Measurements from ENCODE around the gene MFSD6. TPM values are rescaled to one million over a fixed set of nuclear protein-coding genes. Genes with fewer than 3 reads are reported as not detected.

The MFSD6 gene
- total RNA-seq, 2 donors from 2014 or later: 61.0 to 75.1 TPM

GRCh38 chr2:190455358-190456095 lies 47.4 kb downstream of the MFSD6 start:
- ATAC-seq (ENCODE audit: insufficient number of reproducible peaks, low FRiP score, low read depth): no peak
- no peak overlapping the region for H3K27ac ChIP-seq
- no peaks in the 10 kb centered on the region for H3K27me3 ChIP-seq (replicated peaks; ENCODE audit: insufficient read depth)
- no peak overlapping the region for H3K4me3 ChIP-seq
- H3K9me3 ChIP-seq: no peaks in the 10 kb centered on the region
- H3K36me3 ChIP-seq: no peaks in the 10 kb centered on the region
- H3K4me1 ChIP-seq (ENCODE audit: control insufficient read depth in 1 of 2, low read depth in 2 of 2): no peaks in the 10 kb centered on the region
- no peak for DNase-seq (ENCODE audit: low spot score)
- no peak for TF ChIP-seq CTCF (IDR thresholded peaks at IDR 0.05)

- no peaks in the 10 kb centered on the region for H3K9me3 ChIP-seq
- no peaks in the 10 kb centered on the region for H3K27me3 ChIP-seq (replicated peaks; ENCODE audit: insufficient read depth)
- H3K4me3 ChIP-seq: no peak overlapping the region
- TF ChIP-seq CTCF (IDR thresholded peaks at IDR 0.05): no peak
- DNase-seq (ENCODE audit: low spot score) (no peak), ATAC-seq (ENCODE audit: insufficient number of reproducible peaks, low FRiP score, low read depth) (no peak)
- H3K4me1 ChIP-seq (ENCODE audit: control insufficient read depth in 1 of 2, low read depth in 2 of 2): no peaks in the 10 kb centered on the region
- H3K27ac ChIP-seq: no peak overlapping the region
- H3K36me3 ChIP-seq: no peaks in the 10 kb centered on the region
Measured at GRCh38 chr2:190456833-190457232, 48.7 kb downstream of the MFSD6 start.

GRCh38 chr2:190457256-190457655 lies 49.1 kb downstream of the MFSD6 start:
- Histone ChIP-seq H3K9me3 (no peaks in the 10 kb centered on the region), H3K27ac (no peak overlapping the region), H3K36me3 (no peaks in the 10 kb centered on the region), H3K4me1 (ENCODE audit: control insufficient read depth in 1 of 2, low read depth in 2 of 2) (no peaks in the 10 kb centered on the region), H3K27me3 (replicated peaks; ENCODE audit: insufficient read depth) (no peaks in the 10 kb centered on the region), H3K4me3 (no peak overlapping the region)
- DNase-seq (ENCODE audit: low spot score): no peak
- TF ChIP-seq CTCF (IDR thresholded peaks at IDR 0.05): no peak
- ATAC-seq (ENCODE audit: insufficient number of reproducible peaks, low FRiP score, low read depth): no peak

- DNase-seq (ENCODE audit: low spot score) (no peak), ATAC-seq (ENCODE audit: insufficient number of reproducible peaks, low FRiP score, low read depth) (no peak)
- Histone ChIP-seq H3K9me3 (no peaks in the 10 kb centered on the region), H3K4me3 (no peak overlapping the region), H3K36me3 (no peaks in the 10 kb centered on the region), H3K27ac (no peak overlapping the region), H3K4me1 (ENCODE audit: control insufficient read depth in 1 of 2, low read depth in 2 of 2) (no peaks in the 10 kb centered on the region), H3K27me3 (replicated peaks; ENCODE audit: insufficient read depth) (no peaks in the 10 kb centered on the region)
- no peak for TF ChIP-seq CTCF (IDR thresholded peaks at IDR 0.05)
Measured at GRCh38 chr2:190458352-190459107, 50.4 kb downstream of the MFSD6 start.

GRCh38 chr2:190459881-190460280 lies 51.7 kb downstream of the MFSD6 start:
- DNase-seq (ENCODE audit: low spot score): no peak
- TF ChIP-seq CTCF (IDR thresholded peaks at IDR 0.05): no peak
- Histone ChIP-seq H3K4me1 (ENCODE audit: control insufficient read depth in 1 of 2, low read depth in 2 of 2) (no peaks in the 10 kb centered on the region), H3K27ac (no peak overlapping the region), H3K4me3 (no peak overlapping the region), H3K9me3 (no peaks in the 10 kb centered on the region), H3K27me3 (replicated peaks; ENCODE audit: insufficient read depth) (no peaks in the 10 kb centered on the region), H3K36me3 (no peaks in the 10 kb centered on the region)
- ATAC-seq (ENCODE audit: insufficient number of reproducible peaks, low FRiP score, low read depth): no peak

Data from thoracic aorta (tissue), 2 donors.